Measurements from ENCODE around the gene OXNAD1.

The OXNAD1 gene

DNA sequence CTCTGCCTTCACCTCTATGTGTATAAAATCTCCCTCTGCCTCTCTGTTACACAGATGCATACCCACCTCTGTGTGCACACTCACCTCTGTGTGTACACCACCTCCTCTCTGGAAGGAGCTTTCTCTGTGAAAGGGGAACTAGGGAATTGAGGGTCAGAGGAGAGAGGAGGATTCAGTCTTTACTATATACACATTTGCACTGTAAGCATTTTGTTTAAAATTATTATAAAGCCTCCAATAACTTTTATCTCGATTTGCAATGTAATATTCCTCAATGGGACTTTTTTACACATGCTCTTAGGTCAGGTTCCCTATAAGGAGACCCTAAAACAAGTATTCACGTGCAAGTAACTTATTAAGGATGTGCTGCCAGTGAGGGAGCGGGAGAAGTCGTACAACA lies 82.5 kb downstream of the OXNAD1 start:
- Histone ChIP-seq H3K36me3 (ENCODE audit: control insufficient read depth in 2 of 2, insufficient read depth in 2 of 2, low read length in 2 of 2) (peaks cover 3 to 16% of the 10 kb centered on the region in 2 donors), H3K27ac (ENCODE audit: low read depth in 2 of 2, low read length in 2 of 2) (no peak overlapping the region), H3K9me3 (ENCODE audit: control insufficient read depth in 2 of 2, low read length in 2 of 2) (no peaks in the 10 kb centered on the region), H3K4me1 (ENCODE audit: control insufficient read depth in 2 of 2, insufficient read depth in 2 of 2, low read length in 2 of 2) (no peaks in the 10 kb centered on the region), H3K4me3 (ENCODE audit: low read length in 2 of 2) (no peak overlapping the region), H3K27me3 (ENCODE audit: control insufficient read depth in 2 of 2, insufficient read depth in 2 of 2, low read length in 2 of 2) (no peaks in the 10 kb centered on the region), H3K9ac (ENCODE audit: low read depth in 1 of 2, low read length in 2 of 2) (no peak overlapping the region)

DNA sequence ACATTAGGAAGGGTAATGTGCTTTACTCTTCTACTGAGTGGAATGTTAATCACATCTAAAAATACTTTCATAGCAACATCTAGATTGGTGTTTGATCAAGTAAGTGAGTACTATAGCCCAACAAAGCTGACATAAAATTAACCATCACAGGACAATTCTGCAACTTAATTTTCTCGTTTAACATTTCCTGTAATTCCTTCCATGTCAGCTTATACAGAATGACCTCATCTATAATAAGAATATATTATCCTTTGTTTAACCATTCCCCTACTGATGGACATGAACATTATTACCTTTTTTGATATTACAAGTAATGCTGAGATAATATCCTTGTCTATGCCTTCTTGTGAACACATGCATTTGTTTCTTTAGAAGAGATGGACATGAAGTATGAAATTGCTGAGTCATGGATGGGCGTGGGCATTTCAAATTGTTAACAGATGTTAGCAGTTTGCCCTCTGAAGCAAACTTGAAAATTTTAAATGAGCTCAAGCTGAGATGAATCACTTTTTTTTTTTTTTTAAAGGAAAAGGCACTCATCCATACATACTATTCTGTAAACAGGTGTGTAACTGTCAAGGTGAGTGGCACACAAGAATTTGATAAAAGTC lies 85.1 kb downstream of the OXNAD1 start:
- H3K27me3 ChIP-seq (ENCODE audit: control insufficient read depth in 2 of 2, insufficient read depth in 2 of 2, low read length in 2 of 2), result no peaks in the 10 kb centered on the region
- H3K9me3 ChIP-seq (ENCODE audit: control insufficient read depth in 2 of 2, low read length in 2 of 2), result no peaks in the 10 kb centered on the region
- H3K4me1 ChIP-seq (ENCODE audit: control insufficient read depth in 2 of 2, insufficient read depth in 2 of 2, low read length in 2 of 2), result no peaks in the 10 kb centered on the region
- no peak overlapping the region for H3K4me3 ChIP-seq (ENCODE audit: low read length in 2 of 2)
- no peak overlapping the region for H3K27ac ChIP-seq (ENCODE audit: low read depth in 2 of 2, low read length in 2 of 2)
- peaks cover 3 to 11% of the 10 kb centered on the region in 2 donors for H3K36me3 ChIP-seq (ENCODE audit: control insufficient read depth in 2 of 2, insufficient read depth in 2 of 2, low read length in 2 of 2)
- no peak overlapping the region for H3K9ac ChIP-seq (ENCODE audit: low read depth in 1 of 2, low read length in 2 of 2)

DNA sequence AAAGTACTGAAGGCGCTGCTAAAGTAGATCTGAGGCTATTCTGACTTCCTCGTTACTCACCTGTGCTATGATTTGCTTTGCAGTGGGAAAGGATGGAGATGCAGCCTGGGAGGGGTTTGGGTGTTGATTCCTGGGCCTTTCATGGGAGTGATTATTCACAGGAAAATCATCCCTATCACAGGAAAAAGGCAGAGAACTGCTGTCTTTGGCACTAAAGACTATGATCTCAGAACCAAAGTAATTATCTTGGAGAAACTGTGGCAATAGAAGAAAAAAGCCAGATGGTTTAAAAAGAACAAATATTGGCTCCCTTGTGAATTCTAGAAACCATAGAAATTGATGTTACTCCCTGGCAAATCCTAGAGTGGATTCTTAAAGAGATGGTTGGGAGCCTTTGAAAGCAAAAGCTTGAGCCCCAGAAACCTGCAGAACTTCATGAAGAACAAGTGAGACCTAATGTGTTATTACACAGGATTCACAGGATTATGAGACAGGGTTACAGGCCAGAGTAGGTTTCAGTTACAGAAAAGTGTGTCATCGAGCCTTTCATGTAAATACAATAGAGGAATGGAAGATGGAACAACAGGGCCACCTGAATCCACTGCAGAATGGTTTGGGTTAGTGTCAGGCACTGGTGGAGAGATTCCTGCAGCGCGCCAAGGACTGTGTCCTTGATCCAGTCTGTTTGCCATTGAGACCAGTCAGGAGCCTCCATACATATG lies 85.7 kb downstream of the OXNAD1 start:
- H3K9me3 ChIP-seq (ENCODE audit: control insufficient read depth in 2 of 2, low read length in 2 of 2), result no peaks in the 10 kb centered on the region
- no peak overlapping the region for H3K9ac ChIP-seq (ENCODE audit: low read depth in 1 of 2, low read length in 2 of 2)
- H3K4me1 ChIP-seq (ENCODE audit: control insufficient read depth in 2 of 2, insufficient read depth in 2 of 2, low read length in 2 of 2), result no peaks in the 10 kb centered on the region
- peaks cover 0 to 8% of the 10 kb centered on the region in 2 donors for H3K36me3 ChIP-seq (ENCODE audit: control insufficient read depth in 2 of 2, insufficient read depth in 2 of 2, low read length in 2 of 2)
- no peaks in the 10 kb centered on the region for H3K27me3 ChIP-seq (ENCODE audit: control insufficient read depth in 2 of 2, insufficient read depth in 2 of 2, low read length in 2 of 2)
- H3K4me3 ChIP-seq (ENCODE audit: low read length in 2 of 2), result no peak overlapping the region
- H3K27ac ChIP-seq (ENCODE audit: low read depth in 2 of 2, low read length in 2 of 2), result no peak overlapping the region

DNA sequence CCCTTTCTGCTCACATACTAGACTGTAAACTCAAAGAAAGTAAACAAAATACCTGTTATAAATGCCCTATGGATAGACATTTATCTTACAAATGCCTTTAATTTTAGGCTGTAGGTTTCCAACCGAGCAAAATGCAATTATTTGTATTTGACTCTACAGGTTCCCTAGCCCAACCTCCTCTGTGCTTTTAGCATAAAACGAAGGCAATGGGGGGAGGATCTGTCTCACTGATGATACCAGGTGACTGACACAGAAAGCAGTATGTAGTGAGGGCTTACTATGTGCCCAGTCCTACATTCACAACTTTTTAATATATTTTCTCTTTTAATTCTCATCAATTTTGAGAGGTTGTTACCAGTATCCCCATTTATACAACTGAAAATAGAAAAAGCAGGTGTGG lies 87.4 kb downstream of the OXNAD1 start:
- H3K9me3 ChIP-seq (ENCODE audit: control insufficient read depth in 2 of 2, low read length in 2 of 2), result no peaks in the 10 kb centered on the region
- no peaks in the 10 kb centered on the region for H3K4me1 ChIP-seq (ENCODE audit: control insufficient read depth in 2 of 2, insufficient read depth in 2 of 2, low read length in 2 of 2)
- H3K36me3 ChIP-seq (ENCODE audit: control insufficient read depth in 2 of 2, insufficient read depth in 2 of 2, low read length in 2 of 2), result peaks cover 2 to 4% of the 10 kb centered on the region in 2 donors
- H3K27me3 ChIP-seq (ENCODE audit: control insufficient read depth in 2 of 2, insufficient read depth in 2 of 2, low read length in 2 of 2), result no peaks in the 10 kb centered on the region
- no peak overlapping the region for H3K9ac ChIP-seq (ENCODE audit: low read depth in 1 of 2, low read length in 2 of 2)
- H3K4me3 ChIP-seq (ENCODE audit: low read length in 2 of 2), result no peak overlapping the region
- no peak overlapping the region for H3K27ac ChIP-seq (ENCODE audit: low read depth in 2 of 2, low read length in 2 of 2)

DNA sequence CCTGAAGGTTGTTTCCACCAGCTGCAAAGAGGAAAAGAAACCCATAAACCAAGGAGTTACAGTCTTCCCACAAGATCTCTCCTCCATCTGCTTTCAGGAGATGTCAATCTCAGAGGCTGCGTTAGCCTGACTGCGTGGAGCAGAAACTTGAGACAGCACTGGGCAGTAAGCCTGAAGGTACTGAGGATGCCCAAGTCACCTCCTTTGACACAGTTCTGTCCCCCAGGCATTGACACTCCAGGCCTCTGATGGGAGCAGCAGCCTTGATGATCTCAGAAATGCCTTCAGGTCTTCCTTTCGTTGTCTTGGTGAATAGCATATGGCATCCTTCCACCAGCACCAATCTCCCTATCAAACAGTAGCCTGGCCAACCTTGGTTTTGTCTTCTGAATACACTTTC lies 89.3 kb downstream of the OXNAD1 start:
- H3K9ac ChIP-seq (ENCODE audit: low read depth in 1 of 2, low read length in 2 of 2), result no peak overlapping the region
- H3K27ac ChIP-seq (ENCODE audit: low read depth in 2 of 2, low read length in 2 of 2), result no peak overlapping the region
- no peaks in the 10 kb centered on the region for H3K9me3 ChIP-seq (ENCODE audit: control insufficient read depth in 2 of 2, low read length in 2 of 2)
- no peak overlapping the region for H3K4me3 ChIP-seq (ENCODE audit: low read length in 2 of 2)
- H3K4me1 ChIP-seq (ENCODE audit: control insufficient read depth in 2 of 2, insufficient read depth in 2 of 2, low read length in 2 of 2), result no peaks in the 10 kb centered on the region
- H3K36me3 ChIP-seq (ENCODE audit: control insufficient read depth in 2 of 2, insufficient read depth in 2 of 2, low read length in 2 of 2), result peaks cover under 1 to 2% of the 10 kb centered on the region in 2 donors
- no peaks in the 10 kb centered on the region for H3K27me3 ChIP-seq (ENCODE audit: control insufficient read depth in 2 of 2, insufficient read depth in 2 of 2, low read length in 2 of 2)

Data from mucosa of rectum (tissue), 2 donors.